EL (cell line): ENCODE results near the gene PTPRM.
A peak's percentile ranks its signal among the peaks of the same experiment; 100 is the strongest.

Experiments used
- DNase-seq: peaks from one replicate; pipeline ENCODE4 v3.0.0-alpha.2; 2016

PTPRM gene

GRCh38 chr18:7814754-7815315 is 247.7 kb downstream of the PTPRM start:
- no peak for DNase-seq

GRCh38 chr18:7815787-7816186 is 248.7 kb downstream of the PTPRM start:
- DNase-seq = no peak

- DNase-seq = no peak
These were observed 250.6 kb downstream of the PTPRM start for GRCh38 chr18:7817575-7818230.

- DNase-seq = no peak
These were observed 254.7 kb downstream of the PTPRM start for GRCh38 chr18:7821784-7822183.

- no peak for DNase-seq
These were observed 255.6 kb downstream of the PTPRM start for GRCh38 chr18:7822435-7823331.

GRCh38 chr18:7824970-7825369 is 257.9 kb downstream of the PTPRM start:
- DNase-seq = no peak

- no peak for DNase-seq
These were observed 263.4 kb downstream of the PTPRM start for GRCh38 chr18:7830468-7830867.

GRCh38 chr18:7839548-7839947 is 272.4 kb downstream of the PTPRM start:
- DNase-seq = no peak

- DNase-seq = no peak
These were observed 273.3 kb downstream of the PTPRM start for GRCh38 chr18:7840411-7840810.

GRCh38 chr18:7844017-7844416 is 276.9 kb downstream of the PTPRM start:
- peak; percentile 18 for DNase-seq

- peak; percentile 36 for DNase-seq
These were observed 277.3 kb downstream of the PTPRM start for GRCh38 chr18:7844418-7844817.

GRCh38 chr18:7846335-7846734 is 279.2 kb downstream of the PTPRM start:
- DNase-seq = no peak

- no peak for DNase-seq
These were observed 280.4 kb downstream of the PTPRM start for GRCh38 chr18:7847357-7848053.

GRCh38 chr18:7848054-7848412 is 280.9 kb downstream of the PTPRM start:
- DNase-seq = no peak

GRCh38 chr18:7850446-7850845 is 283.3 kb downstream of the PTPRM start:
- no peak for DNase-seq

- DNase-seq = no peak
These were observed 287.9 kb downstream of the PTPRM start for GRCh38 chr18:7855028-7855427.

- no peak for DNase-seq
These were observed 288.6 kb downstream of the PTPRM start for GRCh38 chr18:7855671-7856070.

- DNase-seq = no peak
These were observed 289.0 kb downstream of the PTPRM start for GRCh38 chr18:7856116-7856515.

- peak; percentile 41 for DNase-seq
These were observed 289.6 kb downstream of the PTPRM start for GRCh38 chr18:7856733-7857132.

- no peak for DNase-seq
These were observed 290.4 kb downstream of the PTPRM start for GRCh38 chr18:7857562-7857961.

GRCh38 chr18:7859122-7859521 is 292.0 kb downstream of the PTPRM start:
- no peak for DNase-seq

- DNase-seq = no peak
These were observed 303.1 kb downstream of the PTPRM start for GRCh38 chr18:7870266-7870665.

- no peak for DNase-seq
These were observed 303.7 kb downstream of the PTPRM start for GRCh38 chr18:7870855-7871254.
